Tongue (tissue), 2 donors: Measurements from ENCODE around the gene CACNA2D2. TPM values are rescaled to one million over a fixed set of nuclear protein-coding genes. Genes with fewer than 3 reads are reported as not detected.

Source experiments
- DNase-seq: peaks from one replicate; pipeline ENCODE4 v3.0.0-alpha.2; 2015
- total RNA-seq: library from RNA; depleted of rRNA; stranded (reverse); fragments of >200 nt; gene quantifications from one replicate; pipeline ENCODE4 v1.2.3, GENCODE V29; 2014

Gene CACNA2D2
- total RNA-seq, 1 donor from 2014 or later: 4.3 TPM

DNA sequence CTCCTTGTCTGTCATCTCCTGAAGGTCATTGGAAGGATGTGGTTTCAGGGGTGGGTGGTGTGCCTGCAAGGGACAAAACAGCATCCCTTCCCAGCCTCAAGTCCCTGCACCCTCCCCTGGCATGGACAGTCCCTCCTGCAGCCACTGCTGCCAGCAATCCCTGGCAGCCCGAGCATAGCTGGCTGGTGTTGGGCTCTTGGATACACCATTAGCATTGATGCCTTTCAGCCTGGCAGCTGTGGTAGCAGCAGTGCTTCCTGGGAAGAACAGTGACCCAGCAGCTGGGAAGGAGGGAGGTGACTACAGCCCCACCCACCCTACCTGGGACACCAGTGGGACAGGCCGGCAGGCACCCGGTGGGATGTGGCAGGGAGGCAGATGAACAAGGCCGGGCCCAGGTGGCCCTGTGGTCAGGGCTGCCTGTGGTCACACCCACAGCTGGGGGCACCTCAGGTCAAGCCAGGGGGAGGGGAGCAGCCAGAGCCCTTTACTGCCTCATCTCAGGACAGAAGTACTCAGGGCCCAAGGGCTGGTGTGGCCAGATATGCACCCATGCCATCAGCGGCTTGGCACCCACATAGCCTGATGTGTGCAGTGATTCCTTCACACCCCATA is 111.2 kb downstream of the CACNA2D2 start:
- peak; percentile 83 for DNase-seq

DNA sequence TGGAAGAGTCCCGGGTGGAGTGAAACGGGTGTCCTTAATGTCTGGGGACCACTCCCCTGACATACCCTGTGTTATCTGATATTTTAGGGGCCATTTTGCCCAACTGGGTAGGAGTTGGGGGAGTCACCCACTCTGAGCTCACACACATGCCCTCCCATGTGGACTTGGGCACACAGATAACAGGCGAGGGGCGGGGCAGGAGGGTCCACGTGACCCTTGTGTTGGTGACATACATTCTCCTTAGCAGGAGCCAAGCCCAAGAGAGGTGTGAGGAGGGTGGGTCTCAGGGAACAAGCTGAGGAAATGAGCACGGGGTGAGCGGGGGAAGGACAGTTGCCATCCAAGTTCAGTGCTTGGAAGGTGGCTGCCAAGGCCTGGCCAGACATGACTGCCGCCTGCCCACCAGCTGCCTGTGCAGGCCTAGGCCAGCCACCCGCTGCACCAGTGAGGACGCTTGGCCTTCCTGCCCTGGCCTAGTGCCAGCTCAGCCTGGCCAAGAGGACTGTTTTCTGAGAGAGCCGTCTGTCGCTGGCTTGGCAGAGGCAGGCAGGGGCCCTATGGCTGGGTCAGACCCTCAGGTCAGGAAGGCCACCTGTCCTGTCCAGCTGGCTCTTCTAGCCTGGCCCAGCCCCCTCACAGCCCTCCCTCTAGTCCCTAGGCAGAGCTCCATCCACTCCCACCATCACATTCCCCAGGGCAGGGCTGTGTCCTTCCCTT is 112.8 kb downstream of the CACNA2D2 start:
- DNase-seq: peak; percentile 93

DNA sequence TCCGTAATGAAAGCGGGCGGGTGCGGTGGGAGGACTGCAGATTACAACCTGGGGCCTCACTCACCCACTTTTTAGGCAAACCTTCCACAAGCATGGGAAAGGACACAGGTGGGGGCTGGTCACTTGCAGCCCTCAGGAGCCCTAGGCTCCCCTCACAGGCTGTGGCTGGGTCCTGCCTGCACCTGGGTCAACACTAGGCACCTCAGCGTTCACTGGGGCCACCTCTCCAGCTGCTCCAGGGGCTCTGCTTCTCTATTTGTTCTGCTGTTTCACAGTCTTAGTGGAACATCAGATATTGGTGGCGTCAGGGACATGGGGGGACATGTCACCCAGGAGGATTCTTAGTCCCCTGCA is 114.0 kb downstream of the CACNA2D2 start:
- DNase-seq: no peak

DNA sequence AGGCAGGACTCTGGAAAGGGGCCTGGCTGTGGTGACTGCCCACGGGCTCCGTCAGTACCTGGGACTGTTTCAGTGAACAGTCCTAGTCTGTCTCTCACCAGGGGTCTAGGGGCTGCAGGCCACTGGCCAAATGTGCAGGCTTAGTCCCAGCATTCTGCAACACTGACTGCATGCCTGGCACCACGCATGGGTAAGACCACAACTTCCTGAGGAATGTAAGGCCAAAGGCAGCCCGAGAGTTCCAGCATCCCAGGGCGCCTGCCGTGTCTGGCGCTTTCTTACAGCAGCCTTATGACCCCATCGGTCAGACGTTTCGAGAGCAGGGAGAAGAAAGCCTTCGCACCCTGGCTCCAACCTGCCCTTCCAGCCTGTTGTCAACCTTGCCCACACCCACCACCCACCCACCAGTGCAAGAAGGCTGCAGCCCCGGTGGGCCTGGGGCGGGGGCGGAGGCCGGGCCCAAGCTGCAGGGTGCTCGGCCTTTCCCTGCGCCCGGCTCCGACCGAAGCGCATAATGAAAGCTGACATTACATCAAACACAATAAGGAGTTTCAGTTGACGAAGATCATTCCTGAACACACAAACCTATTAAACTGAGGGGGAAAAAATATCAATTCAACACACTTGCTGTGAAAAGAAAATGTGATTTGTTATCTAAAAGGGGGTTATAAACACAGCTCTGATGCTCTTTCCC is 114.6 kb downstream of the CACNA2D2 start:
- DNase-seq: no peak

DNA sequence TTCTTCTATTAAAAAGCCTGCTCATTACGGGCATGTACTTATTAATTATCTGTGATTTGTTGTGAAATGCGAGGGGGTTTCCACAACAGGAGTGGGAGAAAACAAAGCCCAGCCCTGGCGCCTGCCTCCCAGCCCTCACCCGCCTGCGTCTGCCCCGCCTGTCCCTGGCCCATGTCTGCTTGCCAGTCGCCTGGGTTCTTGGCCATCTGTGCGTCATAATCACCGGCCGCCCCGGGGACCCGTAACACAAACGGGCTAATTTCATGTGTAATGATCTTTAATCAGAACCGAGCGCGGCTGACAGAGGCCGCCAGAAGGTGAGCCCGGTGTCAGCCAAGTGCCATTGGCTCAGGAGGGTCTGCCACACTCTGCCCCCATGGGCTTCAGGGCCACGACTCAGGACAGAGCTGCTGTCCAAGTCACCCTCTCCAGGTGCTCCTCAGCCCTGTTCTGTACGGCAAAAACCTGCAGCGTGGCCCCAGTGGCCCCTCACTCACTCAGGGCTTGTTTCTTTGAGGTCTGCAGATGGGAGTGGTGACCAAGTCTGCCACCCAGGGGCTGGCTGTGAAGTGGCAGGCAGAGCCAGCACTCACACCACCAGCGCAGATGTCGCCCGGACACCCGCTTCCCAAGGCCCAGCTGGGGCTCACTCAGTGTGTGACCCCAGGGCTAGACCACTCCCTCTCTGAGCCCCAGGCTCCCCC is 115.3 kb downstream of the CACNA2D2 start:
- peak; percentile 56 for DNase-seq

DNA sequence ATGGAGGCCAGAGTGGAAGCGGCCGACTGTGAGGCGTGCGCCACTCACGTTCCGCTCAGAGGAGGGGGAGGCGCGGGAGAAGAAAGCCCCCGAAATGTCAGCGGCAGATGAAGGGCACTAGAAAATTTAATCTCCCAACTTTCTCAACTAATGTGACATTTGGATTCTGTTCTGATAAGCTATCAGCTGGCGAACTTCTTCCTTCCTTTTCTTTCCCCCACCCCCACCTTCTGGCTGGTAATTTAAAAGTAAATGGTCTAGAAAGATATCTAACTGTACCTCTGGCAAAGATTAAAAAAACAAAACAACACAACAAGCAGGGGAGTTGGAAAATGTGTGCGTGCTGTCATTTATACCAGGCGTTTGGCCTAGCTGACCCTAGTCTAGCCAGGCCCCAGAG is 117.7 kb downstream of the CACNA2D2 start:
- no peak for DNase-seq

DNA sequence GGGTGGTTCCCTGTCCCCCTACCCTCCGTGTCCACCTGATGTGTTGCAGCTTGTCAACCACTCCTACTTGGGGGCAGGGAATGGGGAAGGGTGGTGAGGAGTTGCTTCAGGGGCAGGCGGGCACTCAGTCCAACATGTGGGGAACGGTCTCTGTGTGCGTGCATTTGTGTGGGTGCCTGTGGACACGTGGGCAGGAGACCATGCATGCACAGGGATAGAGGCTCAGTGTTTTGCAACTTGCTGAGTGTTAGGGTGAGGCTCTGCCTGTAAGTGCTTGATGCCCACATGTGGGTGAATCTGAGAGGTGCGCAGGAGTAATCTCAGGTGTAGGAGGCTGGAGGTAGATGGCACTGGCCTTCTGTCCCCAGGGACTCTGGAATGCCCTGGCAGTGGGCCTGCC is 119.7 kb downstream of the CACNA2D2 start:
- DNase-seq: no peak

DNA sequence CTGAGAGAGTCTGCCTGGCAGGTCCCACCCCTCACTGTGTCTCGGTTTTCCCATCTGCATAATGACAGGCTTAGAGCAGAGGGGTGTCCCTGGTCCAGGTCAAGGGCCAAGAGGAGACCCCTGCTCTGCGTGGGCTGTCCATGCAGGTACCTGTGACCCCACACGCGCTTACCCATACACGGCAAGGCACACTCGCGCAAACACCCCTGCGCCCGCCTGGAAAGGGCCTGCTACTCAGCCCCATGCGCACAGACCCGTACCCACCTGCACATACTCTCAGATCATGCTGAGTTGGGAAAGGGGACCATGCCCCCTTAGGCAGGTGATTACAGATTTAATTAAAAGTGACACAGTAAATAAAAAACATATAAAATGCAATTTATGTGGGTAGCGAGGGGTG is 120.7 kb downstream of the CACNA2D2 start:
- no peak for DNase-seq

DNA sequence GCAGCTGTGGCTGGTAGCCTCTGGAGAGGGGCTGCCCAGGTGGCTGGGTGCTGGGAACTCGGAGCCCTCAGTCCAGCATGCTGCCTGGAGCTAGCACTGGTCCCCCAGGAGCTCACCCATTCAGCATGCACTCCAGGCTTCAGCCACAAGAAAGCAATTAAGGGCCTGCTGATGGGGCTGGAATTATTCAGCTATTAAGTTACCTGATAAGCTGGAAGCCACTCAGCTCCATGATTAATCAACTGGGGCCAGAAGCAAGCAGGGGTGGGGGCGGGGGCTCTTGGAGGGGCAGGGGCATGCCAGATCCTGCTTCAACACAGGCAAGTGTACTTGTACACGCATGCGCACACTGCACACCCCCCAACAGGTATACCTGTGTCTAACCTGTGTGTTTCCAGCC is 122.1 kb downstream of the CACNA2D2 start:
- DNase-seq: no peak

DNA sequence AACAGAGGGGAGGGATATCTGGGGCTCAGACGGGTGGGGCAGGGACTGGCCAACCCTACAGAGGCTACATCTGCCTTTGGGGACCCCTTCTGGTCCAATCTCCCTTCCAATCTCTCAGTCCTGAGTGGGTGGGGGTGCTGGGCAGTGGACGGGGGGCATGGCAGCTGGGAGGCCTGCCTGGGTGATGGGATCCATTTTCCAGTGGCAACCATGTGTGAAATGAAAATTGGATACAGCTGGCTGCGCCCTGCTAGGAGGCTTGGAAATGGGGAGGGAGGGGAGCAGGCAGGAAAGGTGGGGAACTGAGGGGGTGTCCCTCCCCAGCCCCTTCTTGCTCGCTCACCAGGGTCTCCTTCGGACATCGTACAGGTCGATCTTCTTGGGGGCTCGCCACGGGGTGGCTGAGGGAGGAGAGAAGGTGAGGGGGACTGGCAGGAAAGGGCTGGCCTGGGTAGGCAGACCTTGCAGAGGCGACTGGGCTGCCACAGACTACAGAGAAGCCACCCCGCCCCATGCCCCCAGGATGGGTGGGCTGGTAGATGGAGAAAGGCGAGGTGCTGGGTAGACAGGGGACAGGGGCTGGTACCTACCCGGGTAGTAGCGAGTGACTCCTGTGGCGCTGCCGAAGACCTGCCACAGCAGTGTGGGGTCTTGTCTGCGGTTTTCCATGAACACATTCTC is 122.9 kb downstream of the CACNA2D2 start:
- no peak for DNase-seq

DNA sequence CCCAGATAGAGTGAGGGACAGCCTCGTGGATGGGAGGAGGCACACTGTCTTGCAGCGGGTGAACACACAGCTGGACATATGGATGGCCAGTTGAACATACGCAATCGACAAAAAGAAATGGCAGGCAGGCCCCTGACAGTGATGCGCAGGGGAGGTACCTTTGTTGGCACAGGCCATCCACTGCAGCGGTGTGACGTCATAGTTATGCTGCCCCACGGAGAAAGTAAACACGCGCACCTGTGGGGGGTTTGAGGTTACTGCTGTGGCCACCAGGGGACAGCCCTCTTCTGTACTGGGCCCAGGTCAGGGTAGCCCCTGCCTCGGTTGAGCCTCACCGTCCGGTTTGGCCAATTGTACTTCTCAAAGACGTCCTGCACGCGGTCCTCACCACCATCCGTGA is 124.7 kb downstream of the CACNA2D2 start:
- DNase-seq: no peak

DNA sequence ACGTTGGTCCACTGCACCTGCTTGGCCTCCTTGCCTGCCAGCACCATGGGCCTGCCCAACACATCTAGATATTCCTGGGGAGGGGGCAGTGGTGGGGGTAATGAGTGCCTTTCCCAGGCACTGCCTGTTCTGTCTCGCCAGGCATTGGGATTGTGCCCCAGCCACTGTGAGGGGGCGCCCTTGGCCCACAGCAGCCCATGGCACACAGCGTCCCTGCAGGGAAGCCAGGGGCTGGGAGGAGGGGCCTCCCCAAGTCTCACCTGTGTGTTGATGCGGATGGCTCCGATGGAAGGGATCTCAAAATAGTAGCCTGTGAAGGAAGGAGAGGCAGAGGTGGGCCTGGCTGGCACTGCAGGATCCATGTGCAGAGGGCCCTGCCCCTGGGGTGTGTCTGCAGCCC is 125.4 kb downstream of the CACNA2D2 start:
- DNase-seq: no peak

DNA sequence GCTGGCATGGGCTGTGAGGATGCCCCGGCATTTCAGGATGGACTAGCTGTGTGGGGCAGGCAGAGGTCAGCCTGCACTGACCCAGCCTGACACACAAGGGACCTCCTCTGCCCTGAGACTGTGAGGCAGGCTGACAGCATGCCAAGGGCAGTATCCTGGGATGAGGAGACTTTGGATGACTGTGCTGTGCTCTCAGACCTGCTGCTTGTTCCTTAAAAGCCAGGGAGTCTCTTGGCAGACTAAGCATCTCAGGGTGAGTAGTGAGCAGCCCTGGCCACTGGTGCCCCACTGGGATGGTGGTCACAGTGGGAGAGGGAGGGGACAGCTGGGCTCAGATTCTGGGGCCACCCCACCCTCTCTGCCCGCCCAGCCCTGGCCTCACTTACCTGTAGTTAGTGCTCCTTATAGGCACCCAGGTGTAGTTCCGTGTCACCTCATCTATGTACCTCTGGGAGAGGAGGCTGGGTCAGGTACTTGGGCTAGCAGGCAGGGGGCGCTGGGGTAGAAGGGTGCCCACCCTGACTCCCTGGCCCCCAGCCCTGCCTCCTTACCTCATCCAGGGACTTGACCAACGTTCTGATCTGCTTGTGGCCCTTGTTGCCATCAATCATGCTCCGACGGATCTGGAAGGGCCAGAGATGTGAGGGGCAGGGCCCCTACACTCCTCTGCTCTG is 128.0 kb downstream of the CACNA2D2 start:
- no peak for DNase-seq

DNA sequence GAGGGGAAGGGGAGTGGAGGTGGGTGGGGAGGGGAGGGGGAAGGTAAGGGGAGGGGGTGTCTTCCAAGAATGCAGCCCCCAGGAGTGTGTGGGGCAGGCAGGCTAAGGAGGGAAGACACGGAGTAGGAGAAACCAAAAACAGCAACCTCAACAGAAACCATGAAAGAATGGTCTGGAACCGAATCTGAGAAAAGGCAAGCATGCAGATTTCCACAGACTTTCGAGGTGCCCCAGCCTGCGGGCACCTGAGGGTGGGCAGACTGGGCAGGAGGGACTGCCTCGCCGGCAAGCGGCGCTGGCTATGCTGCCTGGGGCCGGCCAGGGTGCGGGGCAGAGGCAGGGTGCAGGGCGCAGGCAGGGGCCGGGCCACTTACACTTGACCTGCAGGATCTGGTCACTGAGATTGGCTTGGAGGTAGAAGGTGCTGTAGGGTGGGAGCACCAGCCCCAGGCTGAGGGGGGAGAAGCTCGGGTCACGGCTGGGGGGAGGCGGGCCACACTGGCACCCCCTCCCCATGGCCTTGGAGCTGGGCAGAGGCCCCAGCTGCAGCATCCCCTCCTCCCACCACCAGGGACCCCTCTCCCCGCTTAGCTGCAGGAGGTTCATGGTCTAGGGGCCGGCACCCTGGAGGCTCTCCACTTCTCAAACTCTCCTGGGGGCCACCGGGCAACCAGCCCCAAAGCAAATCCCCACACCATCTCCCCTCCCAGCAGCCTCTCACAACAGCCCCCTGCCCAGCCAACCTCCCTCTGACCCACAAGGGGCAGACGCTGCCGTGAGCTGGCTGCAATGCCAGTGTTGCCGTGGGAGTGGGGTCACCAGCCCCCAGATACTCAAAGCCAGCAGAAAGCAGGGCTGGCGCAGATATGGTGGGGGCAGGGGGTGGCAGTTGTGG is 128.8 kb downstream of the CACNA2D2 start:
- DNase-seq: no peak

DNA sequence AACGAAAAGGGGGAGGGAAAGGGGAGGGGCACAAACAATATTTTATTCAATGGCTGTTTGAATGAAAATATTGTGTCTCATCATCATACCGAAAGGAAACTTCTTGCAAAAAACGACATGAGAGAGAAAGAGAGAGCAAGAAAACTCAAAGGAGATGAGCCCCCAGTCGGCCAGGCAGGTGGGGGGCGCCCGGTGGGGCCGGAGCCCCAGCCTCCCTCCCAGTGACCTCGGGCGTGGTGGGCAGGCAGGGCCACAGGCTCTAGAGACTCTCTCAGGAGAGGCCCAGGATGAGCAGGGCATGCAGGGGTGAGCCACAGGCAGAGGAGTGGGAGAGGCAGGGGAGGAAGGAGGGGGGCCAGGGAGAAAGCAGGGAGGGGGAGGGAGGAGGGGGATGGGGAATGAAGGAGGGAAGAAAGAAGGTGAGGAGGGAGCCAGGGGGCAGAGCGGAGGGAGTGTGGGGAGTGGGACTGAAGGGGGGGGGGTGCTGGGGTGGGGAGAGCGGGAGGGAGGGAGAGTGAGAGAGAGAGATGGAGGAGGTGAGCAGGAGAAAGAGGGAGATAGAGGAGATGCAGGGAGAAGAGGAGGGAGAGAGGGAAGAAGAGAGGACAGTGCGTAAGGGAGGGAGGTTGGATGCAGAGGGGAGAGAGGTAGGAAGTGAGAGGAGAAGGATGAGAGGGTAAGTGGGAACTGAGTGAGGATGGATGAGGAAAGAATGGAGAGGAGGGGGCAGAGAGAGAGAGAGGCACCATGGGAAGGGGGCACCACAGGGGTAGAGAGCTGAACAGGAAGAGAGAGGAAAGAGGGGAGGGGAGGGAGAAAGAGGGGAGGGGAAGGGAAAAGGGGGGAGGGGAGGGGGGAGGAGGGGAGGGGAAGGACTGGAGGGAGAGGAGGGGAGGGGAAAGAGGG is 130.0 kb downstream of the CACNA2D2 start:
- peak; percentile 54 for DNase-seq

DNA sequence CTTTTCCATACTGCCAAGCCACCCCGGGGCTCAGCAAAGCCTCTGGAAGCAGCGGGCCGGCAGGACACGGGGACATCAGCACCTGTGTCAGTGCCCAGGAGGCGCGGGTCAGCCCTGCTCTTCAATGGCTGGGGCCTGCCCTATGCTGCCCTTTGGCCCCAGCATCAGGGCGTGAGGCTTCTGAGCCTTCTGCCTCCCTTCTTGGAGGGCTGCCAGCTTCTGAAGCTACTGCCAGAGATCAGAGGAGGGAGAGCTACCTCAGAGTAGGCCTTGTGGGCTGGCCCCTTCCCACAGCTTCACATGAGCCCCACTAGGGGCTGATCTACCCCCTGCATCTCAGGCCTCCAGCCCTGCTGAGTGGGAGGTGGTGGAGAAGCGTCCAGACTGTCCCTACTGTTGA is 131.1 kb downstream of the CACNA2D2 start:
- peak; percentile 51 for DNase-seq

DNA sequence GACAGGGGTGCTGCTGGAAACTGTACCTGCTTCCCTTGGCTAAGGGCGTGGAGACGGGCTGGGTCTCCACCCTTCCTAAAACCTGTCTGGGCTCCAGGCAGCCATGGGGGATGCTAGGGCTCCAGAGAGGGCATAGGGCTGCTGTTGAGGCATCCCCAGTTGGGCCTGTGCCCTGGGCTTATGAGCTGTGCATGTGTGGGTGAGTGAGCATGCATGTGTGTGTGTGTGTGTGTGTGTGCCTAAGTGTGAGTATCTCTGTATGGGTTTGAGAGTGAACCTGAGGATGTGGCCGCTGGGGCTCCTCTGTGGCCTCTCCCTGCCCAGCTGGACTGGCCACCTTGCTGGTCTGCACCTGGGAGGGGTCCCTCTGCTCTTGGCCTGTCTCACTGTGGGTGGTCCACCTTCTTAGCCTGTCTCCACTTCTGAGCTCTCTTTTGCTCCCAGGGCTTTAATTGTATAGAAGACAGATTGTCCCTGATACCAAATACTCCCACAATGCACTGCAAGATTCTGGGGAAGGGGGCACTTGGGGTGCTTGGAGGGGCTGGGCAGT is 132.2 kb downstream of the CACNA2D2 start:
- no peak for DNase-seq

DNA sequence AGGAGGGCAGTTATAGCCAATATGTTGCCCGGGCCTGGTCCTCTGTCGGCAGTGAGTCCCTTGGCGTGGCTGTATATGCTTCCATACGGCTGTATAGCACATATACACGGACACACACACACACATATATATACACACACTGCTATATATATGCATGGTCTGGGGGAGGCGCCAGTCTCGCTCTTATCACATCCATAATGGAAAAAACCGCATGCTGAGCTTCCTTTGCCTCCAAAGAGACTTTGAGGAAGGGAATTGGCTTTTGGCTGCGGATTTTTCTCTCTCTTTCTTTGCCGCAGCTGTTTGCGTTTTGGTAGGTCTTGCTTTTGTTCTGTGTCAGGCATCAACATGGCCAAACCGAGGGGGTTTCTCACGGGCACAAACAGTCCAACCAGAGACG is 132.8 kb downstream of the CACNA2D2 start:
- DNase-seq: peak; percentile 83

DNA sequence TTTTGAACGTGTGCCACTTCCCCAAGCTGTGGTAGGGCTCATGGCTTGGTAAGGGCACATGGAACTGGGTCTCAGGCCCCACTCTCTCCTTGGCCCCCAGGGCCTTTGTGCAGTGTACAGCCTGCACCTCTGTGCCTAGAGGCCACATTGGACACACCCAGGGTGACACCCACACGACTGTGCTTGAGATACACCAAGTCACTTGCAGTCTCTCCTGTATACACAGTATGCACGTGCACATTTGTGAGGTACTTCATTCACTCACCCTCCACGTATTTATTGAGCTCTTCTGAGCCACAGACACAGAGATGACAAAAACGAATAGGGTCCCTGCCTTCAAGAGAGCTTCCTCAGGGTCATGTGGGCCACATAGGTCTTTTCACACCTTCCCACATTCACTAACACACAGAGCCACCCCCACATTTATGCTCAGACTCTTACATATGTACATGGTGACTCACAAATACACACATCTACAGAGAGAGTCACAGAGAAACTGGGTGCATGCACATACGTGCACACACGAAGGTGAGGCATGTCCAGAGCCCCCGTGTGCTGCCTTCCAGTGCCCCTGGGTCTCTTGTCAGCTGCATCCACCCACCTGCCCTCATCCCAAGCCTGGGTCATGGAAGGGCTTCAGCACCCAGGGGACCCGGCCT is 134.3 kb downstream of the CACNA2D2 start:
- no peak for DNase-seq
